Adrenal gland (tissue), 5 donors: Measurements from ENCODE around the gene UPK3B.
"Not testable (repeated sequence)": the region's sequence is repeated elsewhere in the genome, so short reads cannot be mapped to it uniquely, and the experiment has no call there.

ENCODE experiments used
- CTCF ChIP-seq, 6 experiments: fragments of 450-650 bp in 4 of 6; fragments of 200-600 bp in 2 of 6; sonication (generic) in 1 of 6; IDR thresholded peaks; 1 replicate in 5 of 6; 2 replicates in 1 of 6; pipeline versions ENCODE4 v1.5.1 to v1.8.0; 2016 to 2021; ENCODE audit warnings: antibody characterized with exemption in 6 of 6, mild to moderate bottlenecking in 2 of 6, moderate library complexity in 1 of 6
- POLR2A ChIP-seq, 2 donors: fragments of 450-650 bp; IDR thresholded peaks; one replicate each; pipeline ENCODE4 v1.6.1; 2017; ENCODE audit warnings: antibody characterized with exemption in 2 of 2, mild to moderate bottlenecking in 2 of 2, moderate library complexity in 1 of 2
- donor health status: DM: no; HTN: no; CAD: no.

- TF ChIP-seq CTCF, POLR2A (IDR thresholded peaks at IDR 0.05): not testable (repeated sequence)
Measured at GRCh38 chr7:76483081-76483480, 27.3 kb upstream of the UPK3B start.
